Uterus (tissue), 2 donors: ENCODE data around the gene CLEC4A.

Experiments
- CTCF ChIP-seq, 4 experiments: fragments of 200-600 bp in 2 of 4; fragments of 450-650 bp in 2 of 4; sonication (generic) in 2 of 4; IDR thresholded peaks; one replicate each; pipeline ENCODE4 v1.5.1; 2016 to 2019; ENCODE audit warnings: antibody characterized with exemption in 4 of 4, mild to moderate bottlenecking in 2 of 4, moderate library complexity in 1 of 4
- POLR2A ChIP-seq, 2 donors: fragments of 450-650 bp; IDR thresholded peaks; one replicate each; pipeline ENCODE4 v1.6.1; 2016; ENCODE audit warnings: antibody characterized with exemption in 2 of 2, mild to moderate bottlenecking in 1 of 2, moderate library complexity in 1 of 2

- TF ChIP-seq CTCF (IDR thresholded peaks at IDR 0.05) (no peak), POLR2A (IDR thresholded peaks at IDR 0.05) (no peak)
Observed at GRCh38 chr12:8154526-8154925, 31.1 kb downstream of the CLEC4A start.
